GM21786 (cell line): Measurements from ENCODE around the gene MPC1.

Experiments used
- ATAC-seq: cut with Tn5 transposase; IDR thresholded peaks from one replicate; pipeline ENCODE4 v1.9.1; 2021; ENCODE audit not compliant: unreplicated experiment

The MPC1 gene

GRCh38 chr6:166318649-166319600 is 63.8 kb downstream of the MPC1 start:
- ATAC-seq: no peak

DNA sequence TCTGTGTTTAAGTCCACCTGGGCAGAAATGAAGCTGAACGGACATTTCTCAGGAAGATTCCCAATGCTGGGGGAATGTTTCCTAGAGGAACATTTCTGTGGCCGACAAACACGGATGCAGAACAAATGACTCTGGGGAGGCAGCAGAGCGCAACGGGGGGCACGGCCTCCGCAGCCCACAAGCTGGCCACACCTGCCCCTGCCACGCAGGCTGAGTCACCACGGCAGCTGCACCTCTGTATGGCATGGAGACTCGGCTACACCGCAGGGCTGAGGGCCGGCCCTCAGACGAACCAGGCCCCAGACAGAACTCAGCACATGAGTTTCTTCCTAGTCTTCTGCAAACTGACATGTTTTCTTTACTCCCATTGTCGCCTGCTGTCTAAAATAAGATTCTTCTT is 64.5 kb downstream of the MPC1 start:
- no peak for ATAC-seq

- no peak for ATAC-seq
Measured at GRCh38 chr6:166317261-166318212, 65.2 kb downstream of the MPC1 start.

- no peak for ATAC-seq
Measured at GRCh38 chr6:166315436-166315835, 67.3 kb downstream of the MPC1 start.
